ENCODE measurements around the gene CACNA1S. TPM values are rescaled to one million over a fixed set of nuclear protein-coding genes. Genes with fewer than 3 reads are reported as not detected.

The CACNA1S gene
- total RNA-seq, 1 donor from 2014 or later = 0.08 TPM

DNA sequence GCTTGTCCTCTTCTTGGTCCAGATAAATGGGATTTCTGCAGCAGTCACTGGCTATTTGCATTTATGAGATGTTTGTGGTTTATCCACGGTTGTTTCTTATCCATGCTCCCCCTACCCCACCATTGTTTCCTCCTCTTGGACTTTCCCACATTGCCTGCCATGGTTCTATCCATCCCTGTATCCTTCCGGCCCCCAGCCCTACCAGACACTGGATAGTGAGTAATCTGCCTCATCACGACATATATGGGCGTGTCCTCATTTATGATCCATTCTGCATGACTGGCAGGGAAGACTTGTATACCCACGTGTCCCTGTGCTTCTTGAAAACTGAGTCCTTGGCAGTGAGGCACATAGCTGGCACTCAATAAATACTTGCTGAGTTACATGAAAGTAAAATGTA lies 40.1 kb downstream of the CACNA1S start:
- no peak overlapping the region for H3K27ac Mint-ChIP-seq (ENCODE audit: unreplicated experiment)
- peaks cover 3% of the 10 kb centered on the region for H3K27me3 Mint-ChIP-seq (ENCODE audit: unreplicated experiment)
- TF ChIP-seq, protein P1, sequence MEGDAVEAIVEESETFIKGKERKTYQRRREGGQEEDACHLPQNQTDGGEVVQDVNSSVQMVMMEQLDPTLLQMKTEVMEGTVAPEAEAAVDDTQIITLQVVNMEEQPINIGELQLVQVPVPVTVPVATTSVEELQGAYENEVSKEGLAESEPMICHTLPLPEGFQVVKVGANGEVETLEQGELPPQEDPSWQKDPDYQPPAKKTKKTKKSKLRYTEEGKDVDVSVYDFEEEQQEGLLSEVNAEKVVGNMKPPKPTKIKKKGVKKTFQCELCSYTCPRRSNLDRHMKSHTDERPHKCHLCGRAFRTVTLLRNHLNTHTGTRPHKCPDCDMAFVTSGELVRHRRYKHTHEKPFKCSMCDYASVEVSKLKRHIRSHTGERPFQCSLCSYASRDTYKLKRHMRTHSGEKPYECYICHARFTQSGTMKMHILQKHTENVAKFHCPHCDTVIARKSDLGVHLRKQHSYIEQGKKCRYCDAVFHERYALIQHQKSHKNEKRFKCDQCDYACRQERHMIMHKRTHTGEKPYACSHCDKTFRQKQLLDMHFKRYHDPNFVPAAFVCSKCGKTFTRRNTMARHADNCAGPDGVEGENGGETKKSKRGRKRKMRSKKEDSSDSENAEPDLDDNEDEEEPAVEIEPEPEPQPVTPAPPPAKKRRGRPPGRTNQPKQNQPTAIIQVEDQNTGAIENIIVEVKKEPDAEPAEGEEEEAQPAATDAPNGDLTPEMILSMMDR (IDR thresholded peaks at IDR 0.05; ENCODE audit: unreplicated experiment) = no peak
- no peaks in the 10 kb centered on the region for H3K36me3 Mint-ChIP-seq (ENCODE audit: low read depth, unreplicated experiment)
- peaks cover 15% of the 10 kb centered on the region for H3K4me1 Mint-ChIP-seq (ENCODE audit: unreplicated experiment)
- no peak for DNase-seq (ENCODE audit: low spot score)
- no peak overlapping the region for H3K4me3 Mint-ChIP-seq (ENCODE audit: unreplicated experiment)
- H3K9me3 Mint-ChIP-seq (ENCODE audit: unreplicated experiment) = no peaks in the 10 kb centered on the region

DNA sequence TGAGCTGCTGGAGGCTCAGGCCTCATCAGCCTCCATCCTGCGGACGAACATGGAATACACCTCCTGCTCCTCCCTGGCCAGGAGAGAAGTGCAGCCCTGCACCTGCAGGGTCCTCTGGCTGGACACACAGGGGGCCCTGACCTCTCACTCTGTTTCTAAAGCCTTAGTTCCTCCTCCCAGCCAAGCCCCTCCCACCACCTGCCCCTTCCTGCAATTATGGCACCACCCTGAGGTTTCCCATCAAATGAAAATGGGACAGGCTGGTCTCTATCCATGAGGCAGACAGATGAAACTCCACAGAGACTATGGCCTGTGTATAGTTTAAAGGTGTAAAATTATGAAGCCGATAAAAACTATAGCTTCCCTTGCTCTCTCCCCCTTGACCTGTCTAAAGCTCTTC lies 42.6 kb downstream of the CACNA1S start:
- no peak for DNase-seq (ENCODE audit: low spot score)
- H3K36me3 Mint-ChIP-seq (ENCODE audit: low read depth, unreplicated experiment) = no peaks in the 10 kb centered on the region
- H3K9me3 Mint-ChIP-seq (ENCODE audit: unreplicated experiment) = no peaks in the 10 kb centered on the region
- TF ChIP-seq, protein P1 (IDR thresholded peaks at IDR 0.05; ENCODE audit: unreplicated experiment) = no peak
- peaks cover 11% of the 10 kb centered on the region for H3K4me1 Mint-ChIP-seq (ENCODE audit: unreplicated experiment)
- H3K4me3 Mint-ChIP-seq (ENCODE audit: unreplicated experiment) = no peak overlapping the region
- no peak overlapping the region for H3K27ac Mint-ChIP-seq (ENCODE audit: unreplicated experiment)
- peaks cover 3% of the 10 kb centered on the region for H3K27me3 Mint-ChIP-seq (ENCODE audit: unreplicated experiment)

DNA sequence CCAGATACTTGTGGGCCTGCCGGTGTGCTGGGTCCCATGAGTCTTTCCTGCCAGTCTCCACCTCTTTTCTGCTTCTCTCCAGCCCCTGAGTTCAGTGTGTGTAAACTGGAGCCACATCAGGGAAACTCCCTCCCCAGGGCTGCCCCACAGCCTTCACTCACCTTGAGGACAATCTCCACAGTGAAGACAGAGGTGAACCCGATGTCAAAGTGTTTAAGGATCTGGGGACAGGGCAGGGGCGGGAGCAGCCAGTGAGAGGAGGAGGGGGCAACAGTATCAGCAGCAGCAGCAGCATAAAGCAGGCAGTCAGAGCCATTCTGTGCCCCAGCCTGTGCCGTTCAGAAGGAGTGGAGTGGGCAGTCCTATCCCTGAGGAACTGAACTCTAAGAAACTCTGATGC lies 43.2 kb downstream of the CACNA1S start:
- H3K27me3 Mint-ChIP-seq (ENCODE audit: unreplicated experiment) = peaks cover 6% of the 10 kb centered on the region
- TF ChIP-seq, protein P1 (IDR thresholded peaks at IDR 0.05; ENCODE audit: unreplicated experiment) = no peak
- no peak for DNase-seq (ENCODE audit: low spot score)
- peaks cover 11% of the 10 kb centered on the region for H3K4me1 Mint-ChIP-seq (ENCODE audit: unreplicated experiment)
- H3K27ac Mint-ChIP-seq (ENCODE audit: unreplicated experiment) = no peak overlapping the region
- H3K9me3 Mint-ChIP-seq (ENCODE audit: unreplicated experiment) = no peaks in the 10 kb centered on the region
- no peak overlapping the region for H3K4me3 Mint-ChIP-seq (ENCODE audit: unreplicated experiment)
- no peaks in the 10 kb centered on the region for H3K36me3 Mint-ChIP-seq (ENCODE audit: low read depth, unreplicated experiment)

DNA sequence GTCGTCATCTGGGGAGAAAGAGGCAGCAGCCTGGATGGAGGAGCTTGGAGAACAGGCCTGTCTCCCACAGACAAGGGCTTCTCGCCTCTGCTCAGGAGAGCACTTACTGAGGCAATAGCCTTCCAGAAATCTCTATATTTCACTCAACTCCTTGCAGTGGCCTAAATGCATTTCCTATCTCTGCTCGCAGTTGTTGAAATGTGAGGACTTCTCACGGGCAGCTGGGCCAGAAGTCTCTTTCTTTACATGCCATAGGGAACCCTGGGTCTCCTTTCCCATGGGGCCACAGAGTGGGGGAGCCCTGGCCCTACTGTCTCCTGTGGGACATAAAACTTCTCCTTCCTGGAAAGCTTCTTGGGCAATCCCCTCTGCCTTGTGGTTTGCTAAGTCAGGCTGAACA lies 45.2 kb downstream of the CACNA1S start:
- H3K27me3 Mint-ChIP-seq (ENCODE audit: unreplicated experiment) = peaks cover 6% of the 10 kb centered on the region
- no peak for DNase-seq (ENCODE audit: low spot score)
- no peak overlapping the region for H3K27ac Mint-ChIP-seq (ENCODE audit: unreplicated experiment)

DNA sequence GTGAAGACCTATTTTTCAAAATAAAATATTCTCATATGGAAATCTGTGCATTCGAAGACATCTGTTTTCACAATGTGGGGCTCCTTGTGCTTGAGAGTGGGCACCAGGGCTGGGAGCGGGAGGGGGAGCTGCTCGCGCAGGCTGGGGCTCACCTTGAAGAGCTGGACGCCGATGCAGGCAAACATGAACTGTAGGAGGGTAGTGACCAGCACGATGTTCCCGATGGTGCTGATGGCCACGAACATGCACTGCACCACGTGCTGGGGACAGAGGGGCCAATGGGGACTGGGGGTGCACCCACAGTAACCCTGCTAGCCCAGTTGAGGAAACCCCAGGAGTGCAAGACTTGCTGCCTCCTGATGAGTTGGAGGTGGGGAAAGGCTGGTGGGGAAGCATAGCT lies 46.5 kb downstream of the CACNA1S start:
- Mint-ChIP-seq H3K27ac (ENCODE audit: unreplicated experiment) (no peak overlapping the region), H3K4me3 (ENCODE audit: unreplicated experiment) (no peak overlapping the region), H3K4me1 (ENCODE audit: unreplicated experiment) (no peaks in the 10 kb centered on the region), H3K27me3 (ENCODE audit: unreplicated experiment) (peaks cover 6% of the 10 kb centered on the region), H3K36me3 (ENCODE audit: low read depth, unreplicated experiment) (no peaks in the 10 kb centered on the region), H3K9me3 (ENCODE audit: unreplicated experiment) (no peaks in the 10 kb centered on the region)
- TF ChIP-seq, protein P1 (IDR thresholded peaks at IDR 0.05; ENCODE audit: unreplicated experiment) = no peak
- DNase-seq (ENCODE audit: low spot score) = no peak

More for the DNA sequence above, 45.2 kb downstream of the CACNA1S start:
- TF ChIP-seq, protein P1 (IDR thresholded peaks at IDR 0.05; ENCODE audit: unreplicated experiment) = no peak
- H3K4me1 Mint-ChIP-seq (ENCODE audit: unreplicated experiment) = peaks cover 11% of the 10 kb centered on the region
- no peak overlapping the region for H3K4me3 Mint-ChIP-seq (ENCODE audit: unreplicated experiment)
- H3K9me3 Mint-ChIP-seq (ENCODE audit: unreplicated experiment) = no peaks in the 10 kb centered on the region
- H3K36me3 Mint-ChIP-seq (ENCODE audit: low read depth, unreplicated experiment) = no peaks in the 10 kb centered on the region
